ENCODE data around the gene CCDC159. TPM values are rescaled to one million over a fixed set of nuclear protein-coding genes. Genes with fewer than 3 reads are reported as not detected.

Gene CCDC159
- total RNA-seq, 1 donor from 2014 or later = 8.0 TPM

DNA sequence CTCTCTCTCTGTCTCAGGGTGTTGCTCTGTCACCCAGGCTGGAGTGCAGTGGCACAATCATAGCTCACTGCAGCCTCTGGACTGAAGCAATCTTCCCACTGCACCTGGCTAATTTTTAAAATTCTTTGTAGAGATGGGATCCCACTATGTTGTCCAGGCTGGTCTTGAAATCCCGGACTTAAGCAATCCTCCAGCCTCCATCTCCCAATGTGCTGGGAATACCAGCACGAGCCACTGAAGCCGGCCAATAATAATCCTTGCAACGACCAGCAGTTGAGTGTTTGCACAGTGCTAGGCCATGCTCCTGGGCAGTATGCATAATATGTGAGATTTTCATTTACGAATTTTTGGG is 38.4 kb downstream of the CCDC159 start:
- TF ChIP-seq, protein P1, sequence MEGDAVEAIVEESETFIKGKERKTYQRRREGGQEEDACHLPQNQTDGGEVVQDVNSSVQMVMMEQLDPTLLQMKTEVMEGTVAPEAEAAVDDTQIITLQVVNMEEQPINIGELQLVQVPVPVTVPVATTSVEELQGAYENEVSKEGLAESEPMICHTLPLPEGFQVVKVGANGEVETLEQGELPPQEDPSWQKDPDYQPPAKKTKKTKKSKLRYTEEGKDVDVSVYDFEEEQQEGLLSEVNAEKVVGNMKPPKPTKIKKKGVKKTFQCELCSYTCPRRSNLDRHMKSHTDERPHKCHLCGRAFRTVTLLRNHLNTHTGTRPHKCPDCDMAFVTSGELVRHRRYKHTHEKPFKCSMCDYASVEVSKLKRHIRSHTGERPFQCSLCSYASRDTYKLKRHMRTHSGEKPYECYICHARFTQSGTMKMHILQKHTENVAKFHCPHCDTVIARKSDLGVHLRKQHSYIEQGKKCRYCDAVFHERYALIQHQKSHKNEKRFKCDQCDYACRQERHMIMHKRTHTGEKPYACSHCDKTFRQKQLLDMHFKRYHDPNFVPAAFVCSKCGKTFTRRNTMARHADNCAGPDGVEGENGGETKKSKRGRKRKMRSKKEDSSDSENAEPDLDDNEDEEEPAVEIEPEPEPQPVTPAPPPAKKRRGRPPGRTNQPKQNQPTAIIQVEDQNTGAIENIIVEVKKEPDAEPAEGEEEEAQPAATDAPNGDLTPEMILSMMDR (IDR thresholded peaks at IDR 0.05; ENCODE audit: partially characterized antibody, unreplicated experiment) = no peak
- Mint-ChIP-seq H3K9me3 (ENCODE audit: unreplicated experiment) (peaks cover 8% of the 10 kb centered on the region), H3K27me3 (ENCODE audit: unreplicated experiment) (peaks cover 9% of the 10 kb centered on the region), H3K36me3 (ENCODE audit: unreplicated experiment) (no peaks in the 10 kb centered on the region), H3K4me3 (ENCODE audit: unreplicated experiment) (peak overlapping the region; percentile 74), H3K4me1 (ENCODE audit: low read depth, unreplicated experiment) (peaks cover 6% of the 10 kb centered on the region), H3K27ac (ENCODE audit: unreplicated experiment) (peak overlapping the region; percentile 70)
- no peak for DNase-seq

DNA sequence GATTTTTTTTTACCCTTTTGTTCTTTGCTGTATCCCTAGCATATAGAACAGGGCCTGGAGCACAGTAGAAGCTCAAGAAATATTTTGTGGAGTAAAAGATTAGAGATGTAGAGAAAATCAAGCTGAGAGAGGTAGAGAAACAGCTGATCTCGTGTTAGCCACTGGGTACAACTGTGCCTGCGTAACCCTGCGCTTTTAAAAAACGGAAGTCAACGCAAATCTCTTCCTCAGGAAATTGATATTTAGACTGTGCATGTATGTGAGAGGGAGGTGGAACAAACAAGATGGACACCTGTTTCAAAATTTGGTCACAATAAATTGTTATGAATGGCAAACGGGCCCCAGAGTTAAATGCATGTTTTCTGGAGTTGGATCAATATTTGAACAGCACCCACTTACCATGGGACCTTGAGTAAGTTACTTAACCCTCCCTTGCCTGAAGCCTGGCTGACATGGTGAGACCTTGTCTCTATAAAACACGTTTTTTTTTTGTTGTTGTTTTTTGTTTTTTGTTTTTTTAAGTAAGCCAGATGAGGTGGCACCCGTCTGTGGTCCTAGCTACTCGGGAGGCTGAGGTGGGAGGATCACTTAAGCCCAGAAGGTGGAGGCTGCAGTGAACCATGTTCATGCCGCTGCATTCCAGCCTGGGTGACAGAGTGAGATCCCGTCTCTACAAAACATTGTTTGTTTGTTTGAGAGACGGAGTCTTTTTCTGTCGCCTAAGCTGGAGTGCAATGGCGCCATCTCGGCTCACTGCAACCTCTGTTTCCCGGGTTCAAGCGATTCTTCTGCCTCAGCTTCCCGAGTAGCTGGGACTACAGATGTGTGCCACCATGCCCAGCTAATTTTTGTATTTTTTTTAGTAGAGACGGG is 41.1 kb downstream of the CCDC159 start:
- H3K9me3 Mint-ChIP-seq (ENCODE audit: unreplicated experiment) = peaks cover 3% of the 10 kb centered on the region
- peaks cover 3% of the 10 kb centered on the region for H3K4me1 Mint-ChIP-seq (ENCODE audit: low read depth, unreplicated experiment)
- H3K27me3 Mint-ChIP-seq (ENCODE audit: unreplicated experiment) = peaks cover 5% of the 10 kb centered on the region
- TF ChIP-seq, protein P1 (IDR thresholded peaks at IDR 0.05; ENCODE audit: partially characterized antibody, unreplicated experiment) = no peak
- H3K4me3 Mint-ChIP-seq (ENCODE audit: unreplicated experiment) = no peak overlapping the region
- H3K36me3 Mint-ChIP-seq (ENCODE audit: unreplicated experiment) = no peaks in the 10 kb centered on the region
- DNase-seq = no peak
- H3K27ac Mint-ChIP-seq (ENCODE audit: unreplicated experiment) = no peak overlapping the region

DNA sequence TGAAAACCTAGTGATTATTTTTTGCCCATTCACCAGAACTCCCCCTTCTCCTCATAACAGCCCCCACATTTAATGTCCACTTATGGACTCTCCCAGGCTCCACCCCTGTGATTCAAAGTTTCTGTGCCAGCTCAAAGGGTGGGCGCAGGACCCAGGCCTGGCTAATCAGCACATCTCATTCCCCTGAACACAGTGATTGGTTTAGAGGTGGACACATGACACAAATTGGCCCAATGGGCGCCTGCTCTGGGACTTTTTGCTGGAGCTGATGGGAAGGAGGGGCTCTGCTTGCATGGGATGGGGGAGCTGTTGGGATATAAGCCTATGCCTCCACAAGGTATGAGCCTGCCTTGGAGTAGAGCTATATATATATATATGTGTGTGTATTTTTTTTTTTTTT is 44.0 kb downstream of the CCDC159 start:
- TF ChIP-seq, protein P1 (IDR thresholded peaks at IDR 0.05; ENCODE audit: partially characterized antibody, unreplicated experiment) = no peak
- no peaks in the 10 kb centered on the region for H3K9me3 Mint-ChIP-seq (ENCODE audit: unreplicated experiment)
- no peaks in the 10 kb centered on the region for H3K4me1 Mint-ChIP-seq (ENCODE audit: low read depth, unreplicated experiment)
- peaks cover 3% of the 10 kb centered on the region for H3K27me3 Mint-ChIP-seq (ENCODE audit: unreplicated experiment)
- no peak overlapping the region for H3K4me3 Mint-ChIP-seq (ENCODE audit: unreplicated experiment)
- no peak overlapping the region for H3K27ac Mint-ChIP-seq (ENCODE audit: unreplicated experiment)
- no peak for DNase-seq
- no peaks in the 10 kb centered on the region for H3K36me3 Mint-ChIP-seq (ENCODE audit: unreplicated experiment)

DNA sequence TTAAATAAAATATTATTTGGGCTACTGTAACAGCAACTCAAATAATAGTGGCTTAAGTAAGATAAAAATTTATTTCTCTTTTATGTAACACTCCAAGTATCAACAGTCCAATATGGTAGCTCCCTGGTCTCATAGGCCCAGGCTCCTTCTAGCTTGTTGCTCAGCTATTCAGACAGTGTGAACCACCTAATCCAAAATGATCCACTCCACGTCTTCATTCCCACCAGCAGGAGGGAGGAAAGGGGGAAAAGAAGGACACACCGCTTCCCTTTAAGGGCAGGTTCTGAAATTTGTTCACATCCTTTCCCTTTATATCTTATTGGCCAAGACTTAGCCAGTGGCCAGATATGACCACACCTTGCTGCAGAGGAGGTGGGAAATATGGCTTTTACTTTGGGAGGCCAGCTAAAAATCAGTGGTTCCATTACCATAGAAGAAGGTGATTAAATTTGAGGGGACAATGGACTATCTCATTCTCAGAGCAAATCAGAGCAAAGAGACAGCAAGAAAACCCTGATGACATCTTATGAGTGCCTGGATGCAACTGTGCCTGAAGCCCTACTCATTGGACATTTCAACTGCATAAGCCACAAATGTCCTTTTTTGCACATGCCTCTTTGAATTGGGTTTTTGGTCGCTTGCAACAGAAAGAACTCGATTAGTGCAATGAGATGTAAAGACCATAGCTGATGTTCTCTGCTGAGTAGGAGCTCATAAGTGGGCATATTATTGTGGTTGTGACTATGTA is 44.8 kb downstream of the CCDC159 start:
- TF ChIP-seq, protein P1 (IDR thresholded peaks at IDR 0.05; ENCODE audit: partially characterized antibody, unreplicated experiment) = no peak
- no peak for DNase-seq
- Mint-ChIP-seq H3K4me3 (ENCODE audit: unreplicated experiment) (no peak overlapping the region), H3K9me3 (ENCODE audit: unreplicated experiment) (no peaks in the 10 kb centered on the region), H3K4me1 (ENCODE audit: low read depth, unreplicated experiment) (no peaks in the 10 kb centered on the region), H3K36me3 (ENCODE audit: unreplicated experiment) (no peaks in the 10 kb centered on the region), H3K27ac (ENCODE audit: unreplicated experiment) (no peak overlapping the region), H3K27me3 (ENCODE audit: unreplicated experiment) (peaks cover 3% of the 10 kb centered on the region)

All from glutamatergic neuron (in vitro differentiated cells).